Neural progenitor cell (in vitro differentiated cells): ENCODE measurements around the gene PER3. TPM values are rescaled to one million over a fixed set of nuclear protein-coding genes. Genes with fewer than 3 reads are reported as not detected.

Source experiments
- DNase-seq: peaks from one replicate; pipeline ENCODE4 v3.0.0-alpha.2; 2016; ENCODE audit warnings: low spot score
- H2AFZ ChIP-seq: fragments of 200-600 bp; sonication (generic); replicated peaks from 2 replicates; pipeline ENCODE4 v1.6.1; 2016; ENCODE audit warnings: antibody characterized with exemption
- H3F3A ChIP-seq: fragments of 200-600 bp; sonication (generic); 2 replicates; pipeline ENCODE4 v1.6.1; 2016; ENCODE audit warnings: antibody characterized with exemption, low read depth
- H3K27ac ChIP-seq: fragments of 200-600 bp; sonication (generic); 2 replicates; pipeline ENCODE4 v1.5.1; 2016; ENCODE audit warnings: mild to moderate bottlenecking
- H3K27me3 ChIP-seq: fragments of 200-600 bp; sonication (generic); 2 replicates; pipeline ENCODE4 v1.6.1; 2016; ENCODE audit warnings: mild to moderate bottlenecking, moderate library complexity
- H3K36me3 ChIP-seq: fragments of 200-600 bp; sonication (generic); 2 replicates; pipeline ENCODE4 v1.5.1; 2016
- H3K4me1 ChIP-seq: fragments of 200-600 bp; sonication (generic); 2 replicates; pipeline ENCODE4 v1.6.1; 2016; ENCODE audit warnings: mixed run types
- H3K4me2 ChIP-seq: fragments of 200-600 bp; sonication (generic); 2 replicates; pipeline ENCODE4 v1.6.1; 2016
- H3K4me3 ChIP-seq: fragments of 200-600 bp; sonication (generic); 2 replicates; pipeline ENCODE4 v1.5.1; 2016
- H3K79me2 ChIP-seq: fragments of 200-600 bp; sonication (generic); 2 replicates; pipeline ENCODE4 v1.6.1; 2016; ENCODE audit warnings: low read depth
- H3K9ac ChIP-seq: fragments of 200-600 bp; sonication (generic); 2 replicates; pipeline ENCODE4 v1.6.1; 2016
- H3K9me3 ChIP-seq: fragments of 200-600 bp; sonication (generic); 2 replicates; pipeline ENCODE4 v1.5.1; 2016; ENCODE audit warnings: low read depth
- H4K20me1 ChIP-seq: fragments of 200-600 bp; sonication (generic); 2 replicates; pipeline ENCODE4 v1.6.1; 2016; ENCODE audit warnings: low read depth
- H3K27ac Mint-ChIP-seq: 3 replicates; pipeline ENCODE4 v1.8.0; 2021; ENCODE audit warnings: mixed read lengths
- H3K27me3 Mint-ChIP-seq: 2 replicates; pipeline ENCODE4 v1.8.0; 2022; ENCODE audit warnings: low read depth, mild to moderate bottlenecking, inconsistent platforms, moderate library complexity, mixed read lengths; ENCODE audit not compliant: insufficient read depth
- H3K36me3 Mint-ChIP-seq: 3 replicates; pipeline ENCODE4 v1.8.0; 2021; ENCODE audit warnings: mixed read lengths
- H3K4me1 Mint-ChIP-seq: 3 replicates; pipeline ENCODE4 v1.8.0; 2021; ENCODE audit warnings: mixed read lengths
- H3K4me3 Mint-ChIP-seq: 3 replicates; pipeline ENCODE4 v1.8.0; 2021; ENCODE audit warnings: mild to moderate bottlenecking, moderate library complexity, mixed read lengths
- H3K9me3 Mint-ChIP-seq: 3 replicates; pipeline ENCODE4 v1.8.0; 2020; ENCODE audit warnings: mixed read lengths
- CTCF ChIP-seq: fragments of 200-600 bp; sonication (generic); IDR thresholded peaks from 2 replicates; pipeline ENCODE4 v1.5.1; 2017; ENCODE audit warnings: antibody characterized with exemption, mild to moderate bottlenecking
- EZH2 ChIP-seq: fragments of 200-600 bp; sonication (generic); IDR thresholded peaks from 2 replicates; pipeline ENCODE4 v1.6.1; 2017; ENCODE audit warnings: antibody characterized with exemption, mild to moderate bottlenecking, moderate library complexity
- EZH2phosphoT487 ChIP-seq: fragments of 200-600 bp; sonication (generic); IDR thresholded peaks from 2 replicates; pipeline ENCODE4 v1.6.1; 2017; ENCODE audit warnings: antibody characterized with exemption
- total RNA-seq: library from RNA; depleted of rRNA; stranded (reverse); fragments of >200 nt; gene quantifications from 2 replicates; pipeline ENCODE4 v1.2.3, GENCODE V29; 2015; ENCODE audit warnings: low replicate concordance

PER3 gene
- total RNA-seq, 1 donor from 2014 or later = 3.6 TPM

GRCh38 chr1:7890853-7891252 is 106.8 kb downstream of the PER3 start:
- Mint-ChIP-seq H3K4me3 (no peak overlapping the region), H3K36me3 (no peaks in the 10 kb centered on the region), H3K27ac (no peak overlapping the region), H3K4me1 (no peaks in the 10 kb centered on the region), H3K9me3 (no peaks in the 10 kb centered on the region), H3K27me3 (peaks cover 10% of the 10 kb centered on the region)
- H3K4me3 ChIP-seq = no peak overlapping the region
- TF ChIP-seq EZH2phosphoT487 (no peak), CTCF (no peak), EZH2 (no peak)
- no peaks in the 10 kb centered on the region for H3K79me2 ChIP-seq
- no peak overlapping the region for H3K9ac ChIP-seq
- no peak overlapping the region for H2AFZ ChIP-seq
- H3F3A ChIP-seq = no peaks in the 10 kb centered on the region
- no peak overlapping the region for H3K27ac ChIP-seq
- H3K4me2 ChIP-seq = no peak overlapping the region
- H3K27me3 ChIP-seq = no peaks in the 10 kb centered on the region
- H3K4me1 ChIP-seq = no peaks in the 10 kb centered on the region
- no peaks in the 10 kb centered on the region for H4K20me1 ChIP-seq
- DNase-seq = no peak
- peaks cover 2% of the 10 kb centered on the region for H3K9me3 ChIP-seq
- no peaks in the 10 kb centered on the region for H3K36me3 ChIP-seq

- H3K9ac ChIP-seq = no peak overlapping the region
- Mint-ChIP-seq H3K36me3 (no peaks in the 10 kb centered on the region), H3K9me3 (no peaks in the 10 kb centered on the region), H3K27me3 (peaks cover 10% of the 10 kb centered on the region), H3K27ac (no peak overlapping the region), H3K4me1 (no peaks in the 10 kb centered on the region), H3K4me3 (no peak overlapping the region)
- H3K27me3 ChIP-seq = no peaks in the 10 kb centered on the region
- H3K4me3 ChIP-seq = no peak overlapping the region
- no peak for TF ChIP-seq CTCF
- H3K79me2 ChIP-seq = no peaks in the 10 kb centered on the region
- H3K27ac ChIP-seq = no peak overlapping the region
- H2AFZ ChIP-seq = no peak overlapping the region
- no peaks in the 10 kb centered on the region for H3F3A ChIP-seq
- H4K20me1 ChIP-seq = no peaks in the 10 kb centered on the region
- no peaks in the 10 kb centered on the region for H3K36me3 ChIP-seq
- H3K4me1 ChIP-seq = no peaks in the 10 kb centered on the region
- H3K4me2 ChIP-seq = no peak overlapping the region
- H3K9me3 ChIP-seq = peaks cover 6% of the 10 kb centered on the region
- no peak for DNase-seq
Observed at GRCh38 chr1:7891804-7892203, 107.7 kb downstream of the PER3 start.

- no peak overlapping the region for H3K9ac ChIP-seq
- H3K4me1 Mint-ChIP-seq = no peaks in the 10 kb centered on the region
- H4K20me1 ChIP-seq = no peaks in the 10 kb centered on the region
- H3K9me3 Mint-ChIP-seq = no peaks in the 10 kb centered on the region
- peaks cover 11% of the 10 kb centered on the region for H3K27me3 Mint-ChIP-seq
- H2AFZ ChIP-seq = no peak overlapping the region
- H3K36me3 Mint-ChIP-seq = no peaks in the 10 kb centered on the region
- H3K36me3 ChIP-seq = no peaks in the 10 kb centered on the region
- no peaks in the 10 kb centered on the region for H3K79me2 ChIP-seq
- no peaks in the 10 kb centered on the region for H3K4me1 ChIP-seq
- H3K4me3 Mint-ChIP-seq = no peak overlapping the region
- no peak overlapping the region for H3K27ac Mint-ChIP-seq
- no peak for DNase-seq
- no peak overlapping the region for H3K4me2 ChIP-seq
- peaks cover 6% of the 10 kb centered on the region for H3K9me3 ChIP-seq
- H3K27ac ChIP-seq = no peak overlapping the region
- TF ChIP-seq CTCF = no peak
- TF ChIP-seq EZH2phosphoT487 = no peak
- TF ChIP-seq EZH2 = no peak
- no peaks in the 10 kb centered on the region for H3K27me3 ChIP-seq
- H3K4me3 ChIP-seq = no peak overlapping the region
- H3F3A ChIP-seq = no peaks in the 10 kb centered on the region
Observed at GRCh38 chr1:7893529-7894180, 109.6 kb downstream of the PER3 start.

Other genes starting within 250 kb of the PER3 start
- 50.3 and 66.6 TPM in 2 replicates for gene VAMP3, start 13.0 kb upstream of the PER3 start, total RNA-seq
- not detected in 2 replicates for gene UTS2, start 68.8 kb downstream of the PER3 start, total RNA-seq
- not detected in 2 replicates for gene TNFRSF9, start 156.5 kb downstream of the PER3 start, total RNA-seq
- gene PARK7, start 177.4 kb downstream of the PER3 start, total RNA-seq = 193 and 214 TPM in 2 replicates
- 35.3 and 44.8 TPM in 2 replicates for gene ERRFI1, start 242.0 kb downstream of the PER3 start, total RNA-seq